ENCODE results near the gene ZNF565.

ZNF565 gene

DNA sequence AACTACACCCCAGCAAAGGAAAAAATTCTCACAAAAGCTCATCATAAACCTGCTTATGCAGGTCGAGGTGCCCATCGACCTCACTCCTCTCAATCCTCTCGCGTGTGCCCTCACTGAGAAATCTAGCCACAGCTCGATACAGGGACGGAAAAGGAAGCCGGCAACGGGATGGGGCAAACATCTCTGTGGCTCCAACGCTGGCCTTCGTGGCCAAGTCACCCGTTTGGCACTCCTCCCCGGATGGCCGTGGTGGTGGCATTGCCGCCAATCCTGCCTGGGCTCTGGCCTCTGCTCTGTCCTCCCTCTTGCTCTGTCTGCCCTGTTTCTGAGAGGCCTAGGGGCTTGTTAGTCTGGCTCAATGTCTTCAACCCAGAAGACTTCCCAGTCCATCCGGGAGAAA is 41.6 kb upstream of the ZNF565 start:
- Histone ChIP-seq H3K4me3 (ENCODE audit: low read depth, low read length) (no peak overlapping the region), H3K36me3 (no peaks in the 10 kb centered on the region), H3K27me3 (ENCODE audit: insufficient read depth, low read depth, severe bottlenecking) (no peaks in the 10 kb centered on the region), H3K9me3 (ENCODE audit: severe bottlenecking) (no peaks in the 10 kb centered on the region), H3K27ac (no peak overlapping the region)
- no peak for DNase-seq
- no peak for TF ChIP-seq CTCF (IDR thresholded peaks at IDR 0.05; ENCODE audit: low read depth, low read length)

DNA sequence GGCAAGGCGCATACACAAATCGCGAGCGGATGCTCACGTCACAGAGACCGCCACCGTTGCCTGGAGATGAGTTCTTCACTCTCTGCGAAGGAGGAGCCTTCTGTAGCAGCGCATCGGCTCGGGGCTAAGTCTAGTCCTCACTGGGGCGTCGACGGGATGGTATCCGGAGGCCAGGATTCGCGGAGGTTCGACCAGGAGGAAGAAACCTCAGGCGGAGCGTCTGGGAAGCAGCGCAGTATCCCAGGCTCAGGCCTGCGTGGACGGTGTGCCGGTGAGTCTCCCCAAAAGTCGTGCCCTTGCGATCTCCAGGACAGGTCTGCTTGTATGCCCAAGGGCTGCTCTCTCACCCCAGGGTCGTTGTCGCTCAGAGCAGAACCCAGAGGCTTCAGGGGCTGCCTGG is 40.9 kb upstream of the ZNF565 start:
- H3K9me3 ChIP-seq (ENCODE audit: severe bottlenecking) = no peaks in the 10 kb centered on the region
- no peaks in the 10 kb centered on the region for H3K27me3 ChIP-seq (ENCODE audit: insufficient read depth, low read depth, severe bottlenecking)
- no peak overlapping the region for H3K4me3 ChIP-seq (ENCODE audit: low read depth, low read length)
- no peak for DNase-seq
- TF ChIP-seq CTCF (IDR thresholded peaks at IDR 0.05; ENCODE audit: low read depth, low read length) = no peak
- no peak overlapping the region for H3K27ac ChIP-seq
- H3K36me3 ChIP-seq = no peaks in the 10 kb centered on the region

- DNase-seq = no peak
- Histone ChIP-seq H3K27me3 (ENCODE audit: insufficient read depth, low read depth, severe bottlenecking) (no peaks in the 10 kb centered on the region), H3K4me3 (ENCODE audit: low read depth, low read length) (no peak overlapping the region), H3K27ac (no peak overlapping the region), H3K9me3 (ENCODE audit: severe bottlenecking) (no peaks in the 10 kb centered on the region), H3K36me3 (no peaks in the 10 kb centered on the region)
- no peak for TF ChIP-seq CTCF (IDR thresholded peaks at IDR 0.05; ENCODE audit: low read depth, low read length)
These were observed 40.4 kb upstream of the ZNF565 start for GRCh38 chr19:36254848-36255247.

- Histone ChIP-seq H3K27me3 (ENCODE audit: insufficient read depth, low read depth, severe bottlenecking) (no peaks in the 10 kb centered on the region), H3K27ac (no peak overlapping the region), H3K9me3 (ENCODE audit: severe bottlenecking) (no peaks in the 10 kb centered on the region), H3K4me3 (ENCODE audit: low read depth, low read length) (no peak overlapping the region), H3K36me3 (no peaks in the 10 kb centered on the region)
- no peak for TF ChIP-seq CTCF (IDR thresholded peaks at IDR 0.05; ENCODE audit: low read depth, low read length)
- no peak for DNase-seq
These were observed 37.6 kb upstream of the ZNF565 start for GRCh38 chr19:36252047-36252446.

GRCh38 chr19:36246006-36246481 is 31.6 kb upstream of the ZNF565 start:
- Histone ChIP-seq H3K4me3 (ENCODE audit: low read depth, low read length) (no peak overlapping the region), H3K27ac (no peak overlapping the region)
- no peak for DNase-seq

More at GRCh38 chr19:36246006-36246481, 31.6 kb upstream of the ZNF565 start:
- Histone ChIP-seq H3K36me3 (no peaks in the 10 kb centered on the region), H3K9me3 (ENCODE audit: severe bottlenecking) (peaks cover 8% of the 10 kb centered on the region), H3K27me3 (ENCODE audit: insufficient read depth, low read depth, severe bottlenecking) (no peaks in the 10 kb centered on the region)
- no peak for TF ChIP-seq CTCF (IDR thresholded peaks at IDR 0.05; ENCODE audit: low read depth, low read length)

Data from WERI-Rb-1 (cell line).